Suprapubic skin (tissue), 4 donors: Measurements from ENCODE around the gene ANP32B.
"Not testable (repeated sequence)": the region's sequence is repeated elsewhere in the genome, so short reads cannot be mapped to it uniquely, and the experiment has no call there.

Experiments used
- EP300 ChIP-seq: sonication (generic); formaldehyde crosslinking; IDR thresholded peaks from one replicate; pipeline ENCODE4 v1.6.1; 2017; ENCODE audit warnings: antibody characterized with exemption
- POLR2A ChIP-seq, 2 donors: fragments of 450-650 bp; IDR thresholded peaks; one replicate each; pipeline ENCODE4 v1.6.1; 2017; ENCODE audit warnings: antibody characterized with exemption in 2 of 2, mild to moderate bottlenecking in 2 of 2, moderate library complexity in 2 of 2
- POLR2AphosphoS5 ChIP-seq, 3 donors: sonication (generic); formaldehyde crosslinking; IDR thresholded peaks; one replicate each; pipeline ENCODE4 v1.6.1; 2017; ENCODE audit warnings: antibody characterized with exemption in 3 of 3
- TF ChIP-seq, protein P1 (sequence below), 2 donors: fragments of 200-600 bp in 1 of 2; fragments of 450-650 bp in 1 of 2; sonication (generic) in 1 of 2; IDR thresholded peaks; one replicate each; pipeline ENCODE4 v1.5.1; 2016 to 2019; ENCODE audit warnings: antibody characterized with exemption in 2 of 2, mild to moderate bottlenecking in 1 of 2, moderate library complexity in 1 of 2

GRCh38 chr9:97996676-97997075, 13.5 kb downstream of the ANP32B start:
- TF ChIP-seq, protein P1, sequence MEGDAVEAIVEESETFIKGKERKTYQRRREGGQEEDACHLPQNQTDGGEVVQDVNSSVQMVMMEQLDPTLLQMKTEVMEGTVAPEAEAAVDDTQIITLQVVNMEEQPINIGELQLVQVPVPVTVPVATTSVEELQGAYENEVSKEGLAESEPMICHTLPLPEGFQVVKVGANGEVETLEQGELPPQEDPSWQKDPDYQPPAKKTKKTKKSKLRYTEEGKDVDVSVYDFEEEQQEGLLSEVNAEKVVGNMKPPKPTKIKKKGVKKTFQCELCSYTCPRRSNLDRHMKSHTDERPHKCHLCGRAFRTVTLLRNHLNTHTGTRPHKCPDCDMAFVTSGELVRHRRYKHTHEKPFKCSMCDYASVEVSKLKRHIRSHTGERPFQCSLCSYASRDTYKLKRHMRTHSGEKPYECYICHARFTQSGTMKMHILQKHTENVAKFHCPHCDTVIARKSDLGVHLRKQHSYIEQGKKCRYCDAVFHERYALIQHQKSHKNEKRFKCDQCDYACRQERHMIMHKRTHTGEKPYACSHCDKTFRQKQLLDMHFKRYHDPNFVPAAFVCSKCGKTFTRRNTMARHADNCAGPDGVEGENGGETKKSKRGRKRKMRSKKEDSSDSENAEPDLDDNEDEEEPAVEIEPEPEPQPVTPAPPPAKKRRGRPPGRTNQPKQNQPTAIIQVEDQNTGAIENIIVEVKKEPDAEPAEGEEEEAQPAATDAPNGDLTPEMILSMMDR (IDR thresholded peaks at IDR 0.05), result not testable (repeated sequence)
- TF ChIP-seq POLR2A (IDR thresholded peaks at IDR 0.05); POLR2AphosphoS5 (IDR thresholded peaks at IDR 0.05); EP300: not testable (repeated sequence)
